H1 (cell line): ENCODE results near the gene SNX25. TPM values are rescaled to one million over a fixed set of nuclear protein-coding genes. Genes with fewer than 3 reads are reported as not detected.

Experiments
- CTCF ChIA-PET: fragments of 300-600 bp; sonication (Branson Sonifier 250); formaldehyde crosslinking; loops from one replicate; lab custom pipeline; 2021; ENCODE audit not compliant: partially characterized antibody; lab: Charles Lee
- POLR2A ChIA-PET: fragments of 300-600 bp; sonication (Branson Sonifier 250); formaldehyde crosslinking; loops from one replicate; lab custom pipeline; 2021; ENCODE audit warnings: inconsistent platforms; ENCODE audit not compliant: partially characterized antibody; lab: Charles Lee
- DNase-seq, 2 experiments: peaks; one replicate each; pipeline versions ENCODE4 v3.0.0 to v3.0.0-alpha.2; 2010 to 2022; ENCODE audit warnings: low spot score in 2 of 2, low read depth in 1 of 2, mixed read lengths in 1 of 2
- FAIRE-seq: peaks from 2 replicates; lab custom pipeline; 2011; peaks lifted over from hg19 to GRCh38; lab: Jason Lieb, UNC
- H2AFZ ChIP-seq: 2 replicates; pipeline ENCODE4 v1.8.1; 2012; ENCODE audit warnings: low read length, inconsistent platforms
- H2AK5ac ChIP-seq: 2 replicates; pipeline ENCODE4 v1.6.1; 2013; ENCODE audit warnings: low read depth, low read length
- H2BK120ac ChIP-seq: replicated peaks from 2 replicates; pipeline ENCODE3; 2013; ENCODE audit warnings: low read depth, low read length, inconsistent platforms
- H2BK12ac ChIP-seq: 2 replicates; pipeline ENCODE4 v1.6.1; 2013; ENCODE audit warnings: low read depth, low read length
- H2BK15ac ChIP-seq: 2 replicates; pipeline ENCODE4 v1.6.1; 2013; ENCODE audit warnings: low read length
- H2BK20ac ChIP-seq: 2 replicates; pipeline ENCODE4 v1.6.1; 2013; ENCODE audit warnings: low read length
- H2BK5ac ChIP-seq: 2 replicates; pipeline ENCODE4 v1.6.1; 2013; ENCODE audit warnings: low read depth, low read length
- H3K14ac ChIP-seq: 2 replicates; pipeline ENCODE4 v1.6.1; 2013; ENCODE audit warnings: inconsistent platforms; ENCODE audit not compliant: insufficient read length
- H3K18ac ChIP-seq: 2 replicates; pipeline ENCODE4 v1.6.1; 2013; ENCODE audit warnings: low read length; ENCODE audit errors: extremely low read depth
- H3K23ac ChIP-seq: 2 replicates; pipeline ENCODE4 v1.6.1; 2013; ENCODE audit warnings: inconsistent platforms; ENCODE audit not compliant: insufficient read length
- H3K23me2 ChIP-seq: 2 replicates; pipeline ENCODE4 v1.6.1; 2013; ENCODE audit warnings: low read depth, low read length
- H3K27ac ChIP-seq: 2 replicates; pipeline ENCODE4 v1.6.1; 2011; ENCODE audit warnings: low read depth, low read length, inconsistent platforms
- H3K27me3 ChIP-seq, 4 experiments: replicated peaks in 1 of 4; 1 replicate in 1 of 4; 2 replicates in 3 of 4; pipeline versions ENCODE4 v1.6.1 to v1.8.1; 2011 to 2013; ENCODE audit warnings: low read length in 3 of 4, mild to moderate bottlenecking in 3 of 4, inconsistent platforms in 2 of 4, mixed read lengths in 2 of 4, moderate library complexity in 1 of 4; ENCODE audit not compliant: control insufficient read depth in 3 of 4, insufficient read depth in 3 of 4; ENCODE audit errors: extremely low read depth in 1 of 4
- H3K36me3 ChIP-seq, 4 experiments: 2 replicates each; pipeline versions ENCODE4 v1.6.1 to v1.8.1; 2011 to 2013; ENCODE audit warnings: mild to moderate bottlenecking in 4 of 4, low read length in 3 of 4, moderate library complexity in 2 of 4, control low read depth in 1 of 4, inconsistent platforms in 1 of 4; ENCODE audit not compliant: insufficient read depth in 4 of 4, control insufficient read depth in 2 of 4
- H3K4ac ChIP-seq: replicated peaks from 2 replicates; pipeline ENCODE3; 2013; ENCODE audit warnings: low read length, low read depth, mixed read lengths, inconsistent platforms; ENCODE audit not compliant: insufficient read length
- H3K4me1 ChIP-seq, 4 experiments: replicated peaks in 1 of 4; 1 replicate in 1 of 4; 2 replicates in 3 of 4; pipeline versions ENCODE4 v1.6.1 to v1.8.1; 2011 to 2013; ENCODE audit warnings: low read length in 3 of 4, inconsistent platforms in 2 of 4, mixed read lengths in 1 of 4; ENCODE audit not compliant: insufficient read depth in 4 of 4, control insufficient read depth in 3 of 4
- H3K4me2 ChIP-seq, 2 experiments: 2 replicates each; pipeline versions ENCODE4 v1.6.1 to v1.8.1; 2011 to 2013; ENCODE audit warnings: low read depth in 2 of 2, low read length in 2 of 2, control low read depth in 1 of 2, inconsistent platforms in 1 of 2, mild to moderate bottlenecking in 1 of 2; ENCODE audit not compliant: insufficient read depth in 1 of 2
- H3K4me3 ChIP-seq, 4 experiments: fragments of 200-600, 300-600 bp in 1 of 4; sonication (generic), shearing (Covaris generic), sonication (Bioruptor Twin) in 1 of 4; 2 replicates each; pipeline versions ENCODE4 v1.5.1 to v1.8.1; 2011 to 2016; ENCODE audit warnings: low read length in 4 of 4, low read depth in 3 of 4, control low read depth in 2 of 4, inconsistent platforms in 2 of 4, mild to moderate bottlenecking in 2 of 4, mixed read lengths in 1 of 4, moderate library complexity in 1 of 4; ENCODE audit not compliant: insufficient read depth in 2 of 4; ENCODE audit errors: extremely low read depth in 1 of 4
- H3K56ac ChIP-seq: replicated peaks from 2 replicates; pipeline ENCODE3; 2013; ENCODE audit warnings: low read depth, mild to moderate bottlenecking, mixed read lengths, low read length, inconsistent platforms; ENCODE audit not compliant: insufficient read length
- H3K79me1 ChIP-seq: 2 replicates; pipeline ENCODE4 v1.6.1; 2013; ENCODE audit warnings: low read depth, low read length, control low read depth
- H3K79me2 ChIP-seq, 2 experiments: 2 replicates each; pipeline versions ENCODE4 v1.6.1 to v1.8.1; 2012 to 2013; ENCODE audit warnings: low read length in 2 of 2, mild to moderate bottlenecking in 2 of 2, inconsistent platforms in 1 of 2; ENCODE audit not compliant: insufficient read depth in 2 of 2, control insufficient read depth in 1 of 2
- H3K9ac ChIP-seq, 4 experiments: replicated peaks in 1 of 4; 1 replicate in 1 of 4; 2 replicates in 3 of 4; pipeline versions ENCODE4 v1.6.1 to v1.8.1; 2011 to 2013; ENCODE audit warnings: low read depth in 3 of 4, low read length in 3 of 4, control low read depth in 2 of 4, mild to moderate bottlenecking in 2 of 4, moderate library complexity in 2 of 4, inconsistent platforms in 1 of 4; ENCODE audit errors: extremely low read depth in 1 of 4
- H3K9me3 ChIP-seq, 2 experiments: 2 replicates each; pipeline versions ENCODE4 v1.6.1 to v1.8.1; 2012 to 2013; ENCODE audit warnings: mild to moderate bottlenecking in 2 of 2, moderate library complexity in 2 of 2, control low read depth in 1 of 2, inconsistent platforms in 1 of 2, low read depth in 1 of 2, low read length in 1 of 2, mixed read lengths in 1 of 2; ENCODE audit not compliant: insufficient read depth in 2 of 2
- H4K20me1 ChIP-seq, 2 experiments: replicated peaks in 1 of 2; 2 replicates each; pipeline versions ENCODE3 to v1.8.1; 2011 to 2013; ENCODE audit warnings: inconsistent platforms in 2 of 2, low read length in 2 of 2, mild to moderate bottlenecking in 1 of 2; ENCODE audit not compliant: insufficient read depth in 2 of 2, control insufficient read depth in 1 of 2
- H4K5ac ChIP-seq: 2 replicates; pipeline ENCODE4 v1.6.1; 2013; ENCODE audit warnings: low read length, low read depth, mixed read lengths, inconsistent platforms; ENCODE audit not compliant: insufficient read length
- H4K8ac ChIP-seq: 2 replicates; pipeline ENCODE4 v1.8.0; 2013; ENCODE audit warnings: mild to moderate bottlenecking, moderate library complexity, low read length, inconsistent platforms; ENCODE audit not compliant: insufficient read depth; ENCODE audit errors: extremely low read depth
- H4K91ac ChIP-seq: replicated peaks from 2 replicates; pipeline ENCODE3; 2013; ENCODE audit warnings: low read length, mixed read lengths, inconsistent platforms; ENCODE audit not compliant: insufficient read length
- ATF2 ChIP-seq: IDR thresholded peaks from 2 replicates; pipeline ENCODE4 v1.6.1; 2012; ENCODE audit warnings: low read length, inconsistent platforms
- ATF3 ChIP-seq: IDR thresholded peaks from 2 replicates; pipeline ENCODE4 v1.6.1; 2011; ENCODE audit warnings: low read depth, mild to moderate bottlenecking, low read length; ENCODE audit not compliant: insufficient read depth
- CEBPB ChIP-seq: IDR thresholded peaks from 2 replicates; pipeline ENCODE4 v1.6.1; 2012; ENCODE audit warnings: low read depth, low read length
- HDAC6 ChIP-seq: IDR thresholded peaks from one replicate; pipeline ENCODE4 v1.7.1; 2012; ENCODE audit warnings: low read depth, mild to moderate bottlenecking, inconsistent platforms, low read length, moderate library complexity
- KDM5A ChIP-seq: fragments of 200-600 bp; IDR thresholded peaks from 2 replicates; pipeline ENCODE4 v1.7.1; 2012; ENCODE audit warnings: mild to moderate bottlenecking, low read length, inconsistent platforms, mixed read lengths
- PHF8 ChIP-seq: fragments of 200-600 bp; sonication (generic); conservative IDR thresholded peaks from 2 replicates; pipeline ENCODE4 v1.7.1; 2012; ENCODE audit warnings: low read depth, mild to moderate bottlenecking, inconsistent platforms, low read length, moderate library complexity
- SIN3A ChIP-seq, 2 experiments: IDR thresholded peaks in 1 of 2; conservative IDR thresholded peaks in 1 of 2; 2 replicates each; pipeline ENCODE4 v1.6.1; 2011 to 2012; ENCODE audit warnings: low read length in 2 of 2, improper control_type of control experiment in 1 of 2, low read depth in 1 of 2, mild to moderate bottlenecking in 1 of 2
- SP4 ChIP-seq: IDR thresholded peaks from 2 replicates; pipeline ENCODE4 v1.6.1; 2012; ENCODE audit warnings: low read length, inconsistent platforms
- SRF ChIP-seq: IDR thresholded peaks from 2 replicates; pipeline ENCODE4 v1.6.1; 2011; ENCODE audit warnings: mild to moderate bottlenecking, low read depth, low read length, moderate library complexity
- WGBS, 2 experiments: shearing (Covaris generic) in 1 of 2; methylation state at CpG; one replicate each; pipeline versions ENCODE4 v1.1.6 to v1.1.7; 2013 to 2015; ENCODE audit warnings: low lambda C conversion rate in 2 of 2, mixed read lengths in 2 of 2, inconsistent platforms in 1 of 2, low coverage in 1 of 2, missing lambda C conversion rate in 1 of 2; ENCODE audit not compliant: insufficient replicate concordance in 2 of 2, insufficient coverage in 1 of 2, insufficient read length in 1 of 2; ENCODE audit errors: extremely low coverage in 1 of 2, missing lambda C conversion rate in 1 of 2; 5-methylcytosine and 5-hydroxymethylcytosine counted together
- polyA plus RNA-seq, 7 experiments: library from polyadenylated mRNA; depleted of rRNA in 3 of 7; stranded (reverse) in 5 of 7; unstranded in 2 of 7; fragments of >200 nt in 5 of 7; fragments of 200-250 nt in 2 of 7; gene quantifications; 1 replicate in 5 of 7; 2 replicates in 1 of 7; 4 replicates in 1 of 7; pipeline versions ENCODE4 v1.2.1 to v1.2.3, GENCODE V29; 2011 to 2013; ENCODE audit warnings: missing spikeins in 2 of 7, mixed read lengths in 2 of 7
- total RNA-seq: library from RNA; stranded (reverse); fragmentation: NEBNext Ultra II Directional; extraction: Animal tissue kit (Norgen Biotek cat#: 25700); gene quantifications from 2 replicates; pipeline ENCODE4 v1.2.1, GENCODE V29; 2021

Gene SNX25
- total and polyA plus RNA-seq, 2 of the 8 experiments (the other 6 are each of a cell fraction or from before 2014, with no cell fraction given): 5.4 to 19.9 TPM

- peaks cover 5 to 8% of the 10 kb centered on the region in 2 experiments for H4K20me1 ChIP-seq
- no peak overlapping the region for H3K4ac ChIP-seq
- no peak overlapping the region; a peak in 1 of 4 replicates for H3K4me2 ChIP-seq
- no peak overlapping the region for H3K56ac ChIP-seq
- no peak overlapping the region for H4K5ac ChIP-seq
- no peak overlapping the region for H2BK12ac ChIP-seq
- no peak overlapping the region for H3K9ac ChIP-seq
- no peak for TF ChIP-seq PHF8
- TF ChIP-seq SP4: no peak
- TF ChIP-seq ATF3: no peak
- no peak for TF ChIP-seq ATF2
- TF ChIP-seq HDAC6: no peak
- no peak for TF ChIP-seq SIN3A (conservative IDR thresholded peaks at IDR 0.05 in 1 of 2, IDR thresholded peaks at IDR 0.05 in 1 of 2; ENCODE audit: low read depth in 1 of 2, low read length in 2 of 2)
- no peak for TF ChIP-seq CEBPB
- TF ChIP-seq SRF: no peak
- no peak for TF ChIP-seq KDM5A
- H4K91ac ChIP-seq: no peak overlapping the region
- H2AK5ac ChIP-seq: no peak overlapping the region
- H3K14ac ChIP-seq: no peak overlapping the region
- H2AFZ ChIP-seq: no peak overlapping the region
- H2BK5ac ChIP-seq: no peak overlapping the region
- no peak overlapping the region for H2BK20ac ChIP-seq
- H3K36me3 ChIP-seq: no peaks in the 10 kb centered on the region
- H3K79me2 ChIP-seq: peaks cover 3 to 88% of the 10 kb centered on the region in 2 experiments; a peak in 3 of 4 replicates
- no peaks in the 10 kb centered on the region for H3K27me3 ChIP-seq
- 68% methylated on average over 2 of the region's 2 CpGs; no CpG with 5 or more reads in 1 of the 2 experiments for WGBS, 2 experiments
- H3K79me1 ChIP-seq: peaks cover 3% of the 10 kb centered on the region
- H3K27ac ChIP-seq: no peak overlapping the region
- H3K23me2 ChIP-seq: peaks cover 4% of the 10 kb centered on the region
- POLR2A ChIA-PET: no interaction called here
- H3K18ac ChIP-seq: no peak overlapping the region
- no peak overlapping the region for H4K8ac ChIP-seq
- no peak overlapping the region for H2BK120ac ChIP-seq
- H3K23ac ChIP-seq: no peak overlapping the region
- H2BK15ac ChIP-seq: no peak overlapping the region
- CTCF ChIA-PET: no interaction called here
- H3K9me3 ChIP-seq: no peaks in the 10 kb centered on the region
- H3K4me1 ChIP-seq: peaks cover 5 to 21% (median 14%) of the 10 kb centered on the region in 4 experiments; a peak in 6 of 7 replicates
- FAIRE-seq (no peak), DNase-seq (no peak)
- no peak overlapping the region for H3K4me3 ChIP-seq
Measured at GRCh38 chr4:185215261-185215660, 5.9 kb downstream of the SNX25 start.
